Retinal pigment epithelial cell (primary cell): ENCODE data around the gene NLK.

ENCODE experiments used
- DNase-seq: peaks from one replicate; pipeline ENCODE4 v3.0.0-alpha.2; 2010; ENCODE audit warnings: low read depth
- H3K4me3 ChIP-seq: 2 replicates; pipeline ENCODE4 v1.5.1; 2011; ENCODE audit warnings: mild to moderate bottlenecking, low read length, control low read depth, moderate library complexity
- TF ChIP-seq, protein P1 (sequence below): conservative IDR thresholded peaks from 2 replicates; pipeline ENCODE4 v1.5.1; 2011; ENCODE audit warnings: low read depth, low read length, control low read depth, inconsistent platforms

Gene NLK

DNA sequence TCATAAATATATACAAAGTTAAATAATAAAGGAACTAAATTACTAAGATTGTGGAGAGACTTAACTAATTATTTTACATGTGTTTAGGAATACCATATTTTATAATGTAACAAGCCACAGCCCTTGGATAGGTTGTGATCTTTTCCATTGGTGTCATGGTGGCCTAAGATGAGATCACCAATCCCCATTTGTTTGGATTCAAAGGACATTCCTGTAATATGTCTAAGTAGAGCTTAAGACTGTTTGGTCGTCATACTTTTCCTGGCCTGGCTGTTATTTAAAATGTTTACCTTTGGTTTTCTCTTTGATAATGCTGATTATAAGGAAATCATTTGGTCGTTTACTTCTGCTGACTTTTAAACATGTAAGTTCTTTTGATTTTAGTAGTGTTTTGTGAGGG, 118.1 kb downstream of the NLK start:
- H3K4me3 ChIP-seq: no peak overlapping the region
- TF ChIP-seq, protein P1, sequence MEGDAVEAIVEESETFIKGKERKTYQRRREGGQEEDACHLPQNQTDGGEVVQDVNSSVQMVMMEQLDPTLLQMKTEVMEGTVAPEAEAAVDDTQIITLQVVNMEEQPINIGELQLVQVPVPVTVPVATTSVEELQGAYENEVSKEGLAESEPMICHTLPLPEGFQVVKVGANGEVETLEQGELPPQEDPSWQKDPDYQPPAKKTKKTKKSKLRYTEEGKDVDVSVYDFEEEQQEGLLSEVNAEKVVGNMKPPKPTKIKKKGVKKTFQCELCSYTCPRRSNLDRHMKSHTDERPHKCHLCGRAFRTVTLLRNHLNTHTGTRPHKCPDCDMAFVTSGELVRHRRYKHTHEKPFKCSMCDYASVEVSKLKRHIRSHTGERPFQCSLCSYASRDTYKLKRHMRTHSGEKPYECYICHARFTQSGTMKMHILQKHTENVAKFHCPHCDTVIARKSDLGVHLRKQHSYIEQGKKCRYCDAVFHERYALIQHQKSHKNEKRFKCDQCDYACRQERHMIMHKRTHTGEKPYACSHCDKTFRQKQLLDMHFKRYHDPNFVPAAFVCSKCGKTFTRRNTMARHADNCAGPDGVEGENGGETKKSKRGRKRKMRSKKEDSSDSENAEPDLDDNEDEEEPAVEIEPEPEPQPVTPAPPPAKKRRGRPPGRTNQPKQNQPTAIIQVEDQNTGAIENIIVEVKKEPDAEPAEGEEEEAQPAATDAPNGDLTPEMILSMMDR: no peak
- no peak for DNase-seq

DNA sequence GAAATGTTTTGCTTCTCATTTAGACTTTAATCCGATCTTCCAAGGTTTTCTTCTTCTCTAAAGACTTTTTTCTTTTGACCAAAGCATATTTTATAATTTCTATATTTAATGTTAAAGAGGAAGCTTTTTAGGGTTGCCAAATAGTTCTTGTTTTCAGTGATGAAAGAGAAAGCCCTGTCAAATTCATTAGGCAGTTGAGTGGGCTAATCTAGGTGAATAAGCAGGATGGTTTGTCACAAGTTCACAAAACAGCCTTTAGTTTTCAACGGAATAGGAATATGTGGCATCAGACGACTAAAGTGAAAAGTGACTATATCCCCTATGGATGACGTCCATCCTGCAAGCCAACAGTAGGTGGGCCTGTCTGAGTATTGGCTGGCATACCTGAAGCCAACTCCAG, 118.8 kb downstream of the NLK start:
- TF ChIP-seq, protein P1: no peak
- no peak for DNase-seq
- no peak overlapping the region for H3K4me3 ChIP-seq

DNA sequence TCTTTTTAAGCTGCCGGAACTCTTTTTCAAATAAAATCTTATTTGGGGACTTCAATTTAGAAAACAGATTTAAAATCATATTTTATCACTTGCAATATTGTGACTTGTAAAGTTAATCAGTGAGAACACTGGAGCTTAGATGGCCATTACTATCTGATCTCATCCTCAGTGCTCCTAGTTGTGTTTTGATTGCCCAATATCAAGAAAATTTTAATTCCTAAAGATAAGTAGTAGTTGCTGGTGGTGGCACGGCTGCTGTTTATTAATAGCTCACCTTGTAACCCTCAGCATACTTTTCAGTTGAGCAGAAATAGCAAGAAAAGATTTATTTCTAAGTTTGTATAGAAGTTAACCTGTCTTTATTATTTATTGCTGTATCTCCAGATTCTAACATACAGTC, 124.0 kb downstream of the NLK start:
- H3K4me3 ChIP-seq: no peak overlapping the region
- TF ChIP-seq, protein P1: no peak
- no peak for DNase-seq

DNA sequence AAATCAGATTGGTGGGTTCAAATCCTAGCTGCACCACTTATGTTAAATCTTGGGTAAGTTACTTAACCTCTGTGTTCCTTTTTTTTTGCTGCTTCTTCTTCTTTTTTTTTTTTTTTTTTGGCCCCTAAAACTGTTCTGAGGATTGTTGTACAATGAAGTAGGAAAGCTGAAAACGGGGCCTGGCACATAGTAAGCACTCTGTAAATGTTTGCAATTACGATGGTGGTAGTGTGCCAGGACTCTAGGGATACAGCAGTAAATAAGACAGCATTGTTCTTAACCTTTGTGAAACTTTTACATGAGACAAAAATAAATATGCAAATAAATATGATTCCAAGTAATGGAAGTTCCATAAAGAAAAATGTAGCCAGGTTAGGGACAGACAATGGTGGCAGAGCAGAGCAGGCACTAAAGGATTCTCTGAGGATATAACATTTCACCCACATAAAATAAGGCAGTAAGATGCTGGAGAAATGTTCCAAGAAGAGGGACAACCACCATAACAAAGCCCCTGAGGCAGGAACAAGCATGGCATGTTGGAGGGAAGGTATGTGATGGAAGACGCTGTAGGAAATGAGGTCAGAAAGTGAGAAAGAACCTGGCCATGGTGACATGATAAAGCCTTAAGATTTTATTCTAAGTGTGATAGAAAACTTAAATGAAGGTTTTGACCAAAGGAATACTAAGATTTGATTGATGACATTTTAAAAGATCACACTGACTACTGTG, 127.3 kb downstream of the NLK start:
- DNase-seq: no peak
- no peak overlapping the region for H3K4me3 ChIP-seq
- TF ChIP-seq, protein P1: no peak

DNA sequence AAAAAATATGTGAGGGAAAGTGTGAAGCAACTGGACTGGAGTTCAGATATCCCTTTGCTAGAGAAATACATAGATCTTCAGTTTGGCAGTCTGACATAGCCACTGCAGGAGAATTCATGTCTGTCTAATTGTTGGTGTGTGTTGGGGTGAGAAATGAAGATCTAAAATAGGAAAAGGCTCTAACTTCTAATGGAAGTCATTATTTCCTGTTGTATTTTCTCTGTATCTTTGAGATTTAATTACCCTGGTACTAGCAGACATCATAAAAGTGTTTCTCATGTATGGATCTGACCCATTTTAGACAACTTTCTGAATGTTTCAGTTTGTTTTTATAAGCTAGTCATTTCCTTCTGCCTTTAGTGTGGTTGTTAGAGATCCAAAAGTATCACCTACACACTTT, 128.3 kb downstream of the NLK start:
- TF ChIP-seq, protein P1: no peak
- no peak overlapping the region for H3K4me3 ChIP-seq
- DNase-seq: no peak

DNA sequence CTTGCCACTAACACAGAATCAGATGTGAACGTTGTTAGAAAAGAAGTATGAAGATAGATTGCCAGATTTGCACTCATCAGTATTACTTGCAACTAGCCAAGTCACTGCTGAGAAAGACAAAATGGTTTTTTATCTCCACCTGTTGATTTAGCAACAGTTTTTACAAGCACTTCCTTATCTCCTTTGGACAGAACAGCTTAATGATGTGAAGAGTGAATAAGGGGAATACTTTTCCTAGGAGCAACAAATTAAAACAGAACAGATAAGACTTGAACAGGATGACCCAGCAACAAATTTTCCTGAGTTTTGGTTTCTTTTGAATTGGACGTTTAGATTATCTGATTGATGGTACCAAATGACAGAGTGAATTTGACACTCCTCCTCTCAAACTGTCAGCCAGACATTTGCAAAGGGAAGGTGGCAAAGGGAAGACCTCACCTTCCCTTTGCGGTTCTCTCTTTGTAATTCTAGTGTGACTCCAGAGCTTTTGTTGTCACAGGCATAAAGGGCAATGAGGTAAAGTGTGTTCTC, 130.6 kb downstream of the NLK start:
- no peak overlapping the region for H3K4me3 ChIP-seq
- TF ChIP-seq, protein P1: no peak
- DNase-seq: no peak

DNA sequence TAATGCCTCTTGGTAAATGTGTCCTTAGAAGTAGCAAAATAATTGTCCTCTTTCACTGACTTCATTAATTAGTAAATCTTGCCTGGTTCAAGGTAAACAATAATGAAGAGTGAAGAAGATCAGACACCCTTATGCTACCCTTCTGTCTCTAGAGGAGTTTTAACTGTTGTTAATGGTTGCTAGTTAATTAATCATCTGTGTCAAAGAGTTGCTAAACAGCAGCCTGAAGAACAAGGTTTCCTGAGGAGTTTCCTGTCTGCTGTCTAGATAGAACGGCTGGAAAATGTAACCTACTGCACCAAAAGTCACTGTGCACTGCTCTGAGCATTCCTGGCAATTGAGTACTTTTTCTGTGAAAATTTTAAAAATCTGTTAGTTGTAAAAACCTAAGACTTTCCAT, 131.3 kb downstream of the NLK start:
- H3K4me3 ChIP-seq: no peak overlapping the region
- TF ChIP-seq, protein P1: no peak
- DNase-seq: no peak
